Stimulated activated CD4-positive, alpha-beta T cell treated with anti-CD3 and anti-CD28 coated beads, Interleukin-2, amount 100 ng/mL, for 48 hours (primary cell): ENCODE data around the gene CDH11.

Experiments
- DNase-seq, 2 donors: peaks; one replicate each; pipeline ENCODE4 v3.0.0-alpha.2; 2020

CDH11 gene

GRCh38 chr16:65121870-65122723 lies at the start of gene CDH11:
CDH11 (minus strand) TSS chr16:65122063; CDS start chr16:65004869, 117,194 bp downstream.
- no peak for DNase-seq

GRCh38 chr16:65154321-65154720 lies 32.5 kb upstream of the CDH11 start:
- no peak for DNase-seq

GRCh38 chr16:65153365-65154105 lies 31.7 kb upstream of the CDH11 start:
- no peak for DNase-seq

GRCh38 chr16:65148804-65149203 lies 26.9 kb upstream of the CDH11 start:
- DNase-seq, result no peak

GRCh38 chr16:65142276-65142675 lies 20.4 kb upstream of the CDH11 start:
- no peak for DNase-seq

- no peak for DNase-seq
These were observed 14.8 kb upstream of the CDH11 start for GRCh38 chr16:65136681-65137080.

GRCh38 chr16:65126845-65127624 lies 5.2 kb upstream of the CDH11 start:
- no peak for DNase-seq

- no peak for DNase-seq
These were observed 4.0 kb upstream of the CDH11 start for GRCh38 chr16:65125871-65126270.

GRCh38 chr16:65125322-65125721 lies 3.5 kb upstream of the CDH11 start:
- DNase-seq, result no peak

GRCh38 chr16:65124596-65124995 lies 2.7 kb upstream of the CDH11 start:
- no peak for DNase-seq

- DNase-seq, result no peak
These were observed 2.3 kb upstream of the CDH11 start for GRCh38 chr16:65124212-65124548.

- DNase-seq, result no peak
These were observed 1.7 kb upstream of the CDH11 start for GRCh38 chr16:65123396-65124211.

- DNase-seq, result no peak
These were observed 997 bp upstream of the CDH11 start for GRCh38 chr16:65122724-65123395.

- DNase-seq, result no peak
These were observed 787 bp downstream of the CDH11 start for GRCh38 chr16:65120831-65121721.

GRCh38 chr16:65120461-65120830 lies 1.4 kb downstream of the CDH11 start:
- DNase-seq, result no peak

- DNase-seq, result no peak
These were observed 1.9 kb downstream of the CDH11 start for GRCh38 chr16:65119901-65120401.

GRCh38 chr16:65119435-65119834 lies 2.4 kb downstream of the CDH11 start:
- DNase-seq, result no peak

- no peak for DNase-seq
These were observed 3.0 kb downstream of the CDH11 start for GRCh38 chr16:65118871-65119270.

GRCh38 chr16:65117811-65118448 lies 3.9 kb downstream of the CDH11 start:
- peak; percentile 12 to 17 for DNase-seq

GRCh38 chr16:65116818-65117430 lies 4.9 kb downstream of the CDH11 start:
- DNase-seq, result no peak
